HepG2 (cell line): ENCODE results near the gene FNDC3B. TPM values are rescaled to one million over a fixed set of nuclear protein-coding genes. Genes with fewer than 3 reads are reported as not detected.

Source experiments
- AKAP8 ChIP-seq: sonication (generic); formaldehyde crosslinking; IDR thresholded peaks from 2 replicates; pipeline ENCODE4 v1.5.1; 2020; ENCODE audit warnings: mild to moderate bottlenecking, missing genetic modification reagents
- AKNA ChIP-seq: sonication (generic); formaldehyde crosslinking; IDR thresholded peaks from 2 replicates; pipeline ENCODE4 v1.4.0; 2020; ENCODE audit warnings: missing genetic modification reagents, borderline replicate concordance
- ARHGAP35 ChIP-seq: sonication (generic); formaldehyde crosslinking; IDR thresholded peaks from 2 replicates; pipeline ENCODE4 v1.9.0; 2022; ENCODE audit warnings: mild to moderate bottlenecking, inconsistent platforms, moderate library complexity, missing genetic modification reagents, borderline replicate concordance
- LRRFIP1 ChIP-seq: sonication (generic); formaldehyde crosslinking; conservative IDR thresholded peaks from 2 replicates; pipeline ENCODE4 v1.4.0; 2020; ENCODE audit warnings: missing genetic modification reagents
- MAZ ChIP-seq, 2 experiments: sonication (generic) in 1 of 2; formaldehyde crosslinking in 1 of 2; IDR thresholded peaks; 2 replicates each; pipeline versions ENCODE4 v1.5.0 to v1.6.1; 2012 to 2020; ENCODE audit warnings: low read depth in 2 of 2, mild to moderate bottlenecking in 2 of 2, borderline replicate concordance in 1 of 2, improper control_type of control experiment in 1 of 2, low read length in 1 of 2, missing genetic modification reagents in 1 of 2, moderate library complexity in 1 of 2
- NONO ChIP-seq, 2 experiments: fragments of 450-650 bp in 1 of 2; sonication (generic) in 1 of 2; formaldehyde crosslinking in 1 of 2; IDR thresholded peaks in 1 of 2; conservative IDR thresholded peaks in 1 of 2; 2 replicates each; pipeline versions ENCODE4 v1.6.1 to v1.8.0; 2017 to 2022; ENCODE audit warnings: mild to moderate bottlenecking in 1 of 2, missing genetic modification reagents in 1 of 2, moderate library complexity in 1 of 2
- POLR2A ChIP-seq, 2 experiments: IDR thresholded peaks; 2 replicates each; pipeline ENCODE4 v1.6.1; 2011; ENCODE audit warnings: low read depth in 2 of 2, low read length in 2 of 2, mild to moderate bottlenecking in 1 of 2, moderate library complexity in 1 of 2; ENCODE audit not compliant: insufficient read depth in 1 of 2
- POLR2G ChIP-seq: fragments of 200-400 bp; formaldehyde crosslinking; IDR thresholded peaks from 2 replicates; pipeline ENCODE4 v1.6.1; 2018; ENCODE audit warnings: mild to moderate bottlenecking, low read depth, low read length, moderate library complexity
- SOX13 ChIP-seq, 3 experiments: fragments of 450-650 bp in 1 of 3; sonication (generic) in 1 of 3; formaldehyde crosslinking in 1 of 3; IDR thresholded peaks in 2 of 3; conservative IDR thresholded peaks in 1 of 3; 2 replicates each; pipeline versions ENCODE4 v1.5.0 to v1.6.1; 2016 to 2020; ENCODE audit warnings: antibody characterized with exemption in 1 of 3, mild to moderate bottlenecking in 1 of 3, missing compliant biosample characterization in 1 of 3, missing genetic modification reagents in 1 of 3, moderate library complexity in 1 of 3
- ZBTB37 ChIP-seq: sonication (generic); formaldehyde crosslinking; IDR thresholded peaks from 2 replicates; pipeline ENCODE4 v1.4.0; 2020; ENCODE audit warnings: mild to moderate bottlenecking, missing genetic modification reagents
- ZNF274 ChIP-seq: sonication (generic); formaldehyde crosslinking; IDR thresholded peaks from 2 replicates; pipeline ENCODE4 v1.5.1; 2020; ENCODE audit warnings: mild to moderate bottlenecking, missing genetic modification reagents
- ZNF574 ChIP-seq: sonication (generic); formaldehyde crosslinking; IDR thresholded peaks from 2 replicates; pipeline ENCODE4 v1.4.0; 2020; ENCODE audit warnings: missing genetic modification reagents
- ZNF576 ChIP-seq: sonication (generic); formaldehyde crosslinking; IDR thresholded peaks from 2 replicates; pipeline ENCODE4 v1.4.0; 2020; ENCODE audit warnings: mild to moderate bottlenecking, missing genetic modification reagents
- polyA plus RNA-seq, 8 experiments: library from polyadenylated mRNA; depleted of rRNA in 3 of 8; stranded (reverse) in 7 of 8; unstranded in 1 of 8; fragments of >200 nt; fragmentation: Illumina TruSeq in 4 of 8; extraction: Trizol in 4 of 8; gene quantifications; 2 replicates each; pipeline versions ENCODE4 v1.2.1 to v1.2.3, GENCODE V29; 2011 to 2016; ENCODE audit warnings: low read depth in 4 of 8, missing spikeins in 1 of 8, mixed read lengths in 1 of 8; ENCODE audit not compliant: insufficient read depth in 1 of 8
- total RNA-seq, 5 experiments: library from RNA; depleted of rRNA; stranded (reverse); fragments of >200 nt; fragmentation: Illumina TruSeq; extraction: Trizol; gene quantifications; 2 replicates each; pipeline ENCODE4 v1.2.3, GENCODE V29; 2016; ENCODE audit warnings: low read depth in 1 of 5
- TF ChIP-seq, protein P1 (sequence below): IDR thresholded peaks from 2 replicates; pipeline ENCODE4 v1.6.1; 2018; ENCODE audit warnings: missing genetic modification reagents

The FNDC3B gene
- total and polyA plus RNA-seq, 2 of the 13 experiments (the other 11 are each of a cell fraction or from before 2014, with no cell fraction given), result 74.8 to 103 TPM

GRCh38 chr3:172078721-172079120 lies 39.3 kb downstream of the FNDC3B start (continued):
- TF ChIP-seq AKNA (CRISPR knock-in tag) (no peak), AKAP8 (no peak), ZNF574 (no peak), ZNF274 (CRISPR knock-in tag) (no peak), POLR2A (IDR thresholded peaks at IDR 0.05; ENCODE audit: insufficient read depth in 1 of 2, low read depth in 2 of 2, low read length in 2 of 2) (no peak; a peak in 1 of 4 replicates), ZNF576 (no peak), POLR2G (0 out of 2 replicates have a peak, but pooled peaks have one; percentile 18), ZBTB37 (CRISPR knock-in tag) (no peak), MAZ (IDR thresholded peaks at IDR 0.05; ENCODE audit: borderline replicate concordance, low read depth, low read length) (no peak), MAZ (CRISPR knock-in tag; IDR thresholded peaks at IDR 0.05; ENCODE audit: low read depth) (no peak), LRRFIP1 (CRISPR knock-in tag) (no peak), NONO (IDR thresholded peaks at IDR 0.05) (no peak), NONO (CRISPR knock-in tag; conservative IDR thresholded peaks at IDR 0.05) (0 out of 2 replicates have a peak, but pooled peaks have one; percentile 34), ARHGAP35 (CRISPR knock-in tag) (no peak), SOX13 (IDR thresholded peaks at IDR 0.05) (no peak), SOX13 (CRISPR knock-in tag; conservative IDR thresholded peaks at IDR 0.05 in 1 of 2, IDR thresholded peaks at IDR 0.05 in 1 of 2) (no peak)
- TF ChIP-seq, protein P1, sequence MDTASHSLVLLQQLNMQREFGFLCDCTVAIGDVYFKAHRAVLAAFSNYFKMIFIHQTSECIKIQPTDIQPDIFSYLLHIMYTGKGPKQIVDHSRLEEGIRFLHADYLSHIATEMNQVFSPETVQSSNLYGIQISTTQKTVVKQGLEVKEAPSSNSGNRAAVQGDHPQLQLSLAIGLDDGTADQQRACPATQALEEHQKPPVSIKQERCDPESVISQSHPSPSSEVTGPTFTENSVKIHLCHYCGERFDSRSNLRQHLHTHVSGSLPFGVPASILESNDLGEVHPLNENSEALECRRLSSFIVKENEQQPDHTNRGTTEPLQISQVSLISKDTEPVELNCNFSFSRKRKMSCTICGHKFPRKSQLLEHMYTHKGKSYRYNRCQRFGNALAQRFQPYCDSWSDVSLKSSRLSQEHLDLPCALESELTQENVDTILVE, result no peak
